HepG2 (cell line): ENCODE data around the gene ZC3H4. TPM values are rescaled to one million over a fixed set of nuclear protein-coding genes. Genes with fewer than 3 reads are reported as not detected.

Source experiments
- ADNP ChIP-seq: sonication (generic); formaldehyde crosslinking; IDR thresholded peaks from 2 replicates; pipeline ENCODE4 v1.4.0; 2020; ENCODE audit warnings: missing genetic modification reagents
- CBFB ChIP-seq: sonication (generic); formaldehyde crosslinking; IDR thresholded peaks from 2 replicates; pipeline ENCODE4 v1.4.0; 2020; ENCODE audit warnings: missing genetic modification reagents
- CEBPB ChIP-seq: IDR thresholded peaks from 2 replicates; pipeline ENCODE4 v1.6.1; 2011; ENCODE audit warnings: low read depth, low read length, improper control_type of control experiment, borderline replicate concordance
- DRAP1 ChIP-seq: IDR thresholded peaks from 2 replicates; pipeline ENCODE4 v1.6.1; 2016; ENCODE audit warnings: missing genetic modification reagents, missing compliant biosample characterization
- EEA1 ChIP-seq: sonication (generic); formaldehyde crosslinking; IDR thresholded peaks from 2 replicates; pipeline ENCODE4 v1.5.1; 2020; ENCODE audit warnings: mild to moderate bottlenecking, missing genetic modification reagents, borderline replicate concordance
- KLF12 ChIP-seq: sonication (generic); formaldehyde crosslinking; IDR thresholded peaks from 2 replicates; pipeline ENCODE4 v1.4.0; 2020; ENCODE audit warnings: missing genetic modification reagents, borderline replicate concordance
- MIXL1 ChIP-seq: IDR thresholded peaks from 2 replicates; pipeline ENCODE4 v1.6.1; 2016
- MNT ChIP-seq: fragments of 450-650 bp; IDR thresholded peaks from 2 replicates; pipeline ENCODE4 v1.6.1; 2016
- MTF2 ChIP-seq: sonication (generic); formaldehyde crosslinking; IDR thresholded peaks from 2 replicates; pipeline ENCODE4 v1.5.0; 2020; ENCODE audit warnings: missing genetic modification reagents, borderline replicate concordance
- PPARG ChIP-seq: conservative IDR thresholded peaks from 2 replicates; pipeline ENCODE4 v1.6.1; 2016; ENCODE audit warnings: missing biosample characterization, missing genetic modification reagents
- SP5 ChIP-seq: IDR thresholded peaks from 2 replicates; pipeline ENCODE4 v1.6.1; 2016; ENCODE audit warnings: low read depth, borderline replicate concordance
- THYN1 ChIP-seq: sonication (generic); formaldehyde crosslinking; IDR thresholded peaks from 2 replicates; pipeline ENCODE4 v1.8.1; 2023; ENCODE audit warnings: low read depth, mild to moderate bottlenecking, moderate library complexity, missing genetic modification reagents, borderline replicate concordance
- YEATS4 ChIP-seq: sonication (generic); formaldehyde crosslinking; IDR thresholded peaks from 2 replicates; pipeline ENCODE4 v1.4.0; 2020; ENCODE audit warnings: missing genetic modification reagents, borderline replicate concordance
- ZC3H13 ChIP-seq: sonication (generic); formaldehyde crosslinking; IDR thresholded peaks from 2 replicates; pipeline ENCODE4 v1.8.1; 2023; ENCODE audit warnings: mild to moderate bottlenecking, missing genetic modification reagents, moderate library complexity
- ZHX1 ChIP-seq: sonication (generic); formaldehyde crosslinking; IDR thresholded peaks from 2 replicates; pipeline ENCODE4 v1.8.1; 2022; ENCODE audit warnings: low read depth, mild to moderate bottlenecking, missing genetic modification reagents
- ZKSCAN5 ChIP-seq: sonication (generic); formaldehyde crosslinking; IDR thresholded peaks from 2 replicates; pipeline ENCODE4 v1.5.1; 2020; ENCODE audit warnings: mild to moderate bottlenecking, missing genetic modification reagents
- ZMYM2 ChIP-seq: sonication (generic); formaldehyde crosslinking; IDR thresholded peaks from 2 replicates; pipeline ENCODE4 v1.8.0; 2022; ENCODE audit warnings: mild to moderate bottlenecking, missing genetic modification reagents
- ZNF672 ChIP-seq: sonication (generic); formaldehyde crosslinking; IDR thresholded peaks from 2 replicates; pipeline ENCODE4 v1.8.1; 2022; ENCODE audit warnings: missing genetic modification reagents
- ZNF691 ChIP-seq: sonication (generic); formaldehyde crosslinking; IDR thresholded peaks from 2 replicates; pipeline ENCODE4 v1.4.0; 2020; ENCODE audit warnings: missing genetic modification reagents, low read depth, mild to moderate bottlenecking, borderline replicate concordance
- ZSCAN12 ChIP-seq: sonication (generic); formaldehyde crosslinking; IDR thresholded peaks from 2 replicates; pipeline ENCODE4 v1.9.0; 2021; ENCODE audit warnings: mild to moderate bottlenecking, missing genetic modification reagents
- ZSCAN5A ChIP-seq: sonication (generic); formaldehyde crosslinking; IDR thresholded peaks from 2 replicates; pipeline ENCODE4 v1.8.0; 2022; ENCODE audit warnings: mild to moderate bottlenecking, missing genetic modification reagents, borderline replicate concordance
- polyA plus RNA-seq, 8 experiments: library from polyadenylated mRNA; depleted of rRNA in 3 of 8; stranded (reverse) in 7 of 8; unstranded in 1 of 8; fragments of >200 nt; fragmentation: Illumina TruSeq in 4 of 8; extraction: Trizol in 4 of 8; gene quantifications; 2 replicates each; pipeline versions ENCODE4 v1.2.1 to v1.2.3, GENCODE V29; 2011 to 2016; ENCODE audit warnings: low read depth in 4 of 8, missing spikeins in 1 of 8, mixed read lengths in 1 of 8; ENCODE audit not compliant: insufficient read depth in 1 of 8
- total RNA-seq, 5 experiments: library from RNA; depleted of rRNA; stranded (reverse); fragments of >200 nt; fragmentation: Illumina TruSeq; extraction: Trizol; gene quantifications; 2 replicates each; pipeline ENCODE4 v1.2.3, GENCODE V29; 2016; ENCODE audit warnings: low read depth in 1 of 5

Gene ZC3H4
- total and polyA plus RNA-seq, 2 of the 13 experiments (the other 11 are each of a cell fraction or from before 2014, with no cell fraction given) = 1.8 to 10.7 TPM

- TF ChIP-seq ZSCAN5A (0 out of 2 replicates have a peak, but pooled peaks have one; percentile 22), THYN1 (CRISPR knock-in tag) (no peak), ZC3H13 (CRISPR knock-in tag) (no peak), CEBPB (peak; percentile 68; the same call in 1 of the 2 replicates), ZKSCAN5 (no peak), MIXL1 (CRISPR knock-in tag) (no peak), ADNP (CRISPR knock-in tag) (no peak), DRAP1 (CRISPR knock-in tag) (peak; percentile 76), ZNF691 (CRISPR knock-in tag) (no peak), KLF12 (CRISPR knock-in tag) (0 out of 2 replicates have a peak, but pooled peaks have one; percentile 13), ZNF672 (CRISPR knock-in tag) (no peak), ZMYM2 (CRISPR knock-in tag) (no peak), SP5 (no peak), ZSCAN12 (no peak), MNT (no peak), EEA1 (no peak), MTF2 (CRISPR knock-in tag) (0 out of 2 replicates have a peak, but pooled peaks have one; percentile 49), CBFB (CRISPR knock-in tag) (no peak), ZHX1 (no peak), PPARG (CRISPR knock-in tag) (0 out of 2 replicates have a peak, but pooled peaks have one; percentile 14), YEATS4 (CRISPR knock-in tag) (0 out of 2 replicates have a peak, but pooled peaks have one; percentile 44)
Measured at GRCh38 chr19:47047763-47048405, 65.7 kb downstream of the ZC3H4 start (continued).
